ENCODE measurements around the gene ADCY1. TPM values are rescaled to one million over a fixed set of nuclear protein-coding genes. Genes with fewer than 3 reads are reported as not detected.

The ADCY1 gene
- total and polyA plus RNA-seq, 4 donors = 0.33 to 20.1 (median 4.1) TPM

DNA sequence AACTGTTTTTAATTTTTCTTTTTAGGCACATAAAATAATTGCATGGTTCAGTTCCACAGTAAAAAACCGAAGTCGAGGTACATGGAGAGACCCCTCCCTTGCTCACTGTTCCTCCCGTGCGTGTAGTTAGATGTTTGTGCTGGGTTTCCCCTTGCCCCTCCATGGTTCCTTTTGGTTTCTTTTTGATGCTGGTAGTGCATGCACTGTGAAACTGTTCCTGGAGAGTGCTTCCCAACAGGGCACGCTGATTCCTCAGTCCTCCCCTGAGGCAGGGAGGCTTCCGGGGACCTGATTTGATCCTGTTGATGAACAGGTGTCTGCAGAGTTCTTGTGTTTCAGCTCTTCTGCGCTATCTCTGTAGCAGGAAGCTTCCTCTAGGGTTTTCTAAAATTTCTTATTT lies 69.5 kb downstream of the ADCY1 start:
- H3K36me3 ChIP-seq (ENCODE audit: control insufficient read depth in 4 of 4, insufficient read depth in 3 of 4, low read depth in 1 of 4, low read length in 3 of 4) = no peaks in the 10 kb centered on the region
- TF ChIP-seq, protein P1, sequence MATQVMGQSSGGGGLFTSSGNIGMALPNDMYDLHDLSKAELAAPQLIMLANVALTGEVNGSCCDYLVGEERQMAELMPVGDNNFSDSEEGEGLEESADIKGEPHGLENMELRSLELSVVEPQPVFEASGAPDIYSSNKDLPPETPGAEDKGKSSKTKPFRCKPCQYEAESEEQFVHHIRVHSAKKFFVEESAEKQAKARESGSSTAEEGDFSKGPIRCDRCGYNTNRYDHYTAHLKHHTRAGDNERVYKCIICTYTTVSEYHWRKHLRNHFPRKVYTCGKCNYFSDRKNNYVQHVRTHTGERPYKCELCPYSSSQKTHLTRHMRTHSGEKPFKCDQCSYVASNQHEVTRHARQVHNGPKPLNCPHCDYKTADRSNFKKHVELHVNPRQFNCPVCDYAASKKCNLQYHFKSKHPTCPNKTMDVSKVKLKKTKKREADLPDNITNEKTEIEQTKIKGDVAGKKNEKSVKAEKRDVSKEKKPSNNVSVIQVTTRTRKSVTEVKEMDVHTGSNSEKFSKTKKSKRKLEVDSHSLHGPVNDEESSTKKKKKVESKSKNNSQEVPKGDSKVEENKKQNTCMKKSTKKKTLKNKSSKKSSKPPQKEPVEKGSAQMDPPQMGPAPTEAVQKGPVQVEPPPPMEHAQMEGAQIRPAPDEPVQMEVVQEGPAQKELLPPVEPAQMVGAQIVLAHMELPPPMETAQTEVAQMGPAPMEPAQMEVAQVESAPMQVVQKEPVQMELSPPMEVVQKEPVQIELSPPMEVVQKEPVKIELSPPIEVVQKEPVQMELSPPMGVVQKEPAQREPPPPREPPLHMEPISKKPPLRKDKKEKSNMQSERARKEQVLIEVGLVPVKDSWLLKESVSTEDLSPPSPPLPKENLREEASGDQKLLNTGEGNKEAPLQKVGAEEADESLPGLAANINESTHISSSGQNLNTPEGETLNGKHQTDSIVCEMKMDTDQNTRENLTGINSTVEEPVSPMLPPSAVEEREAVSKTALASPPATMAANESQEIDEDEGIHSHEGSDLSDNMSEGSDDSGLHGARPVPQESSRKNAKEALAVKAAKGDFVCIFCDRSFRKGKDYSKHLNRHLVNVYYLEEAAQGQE (IDR thresholded peaks at IDR 0.05) = no peak
- TF ChIP-seq YY1 (IDR thresholded peaks at IDR 0.05) = no peak
- TF ChIP-seq NR2F2 (IDR thresholded peaks at IDR 0.05) = no peak
- no peak for TF ChIP-seq HNF4A (conservative IDR thresholded peaks at IDR 0.05)
- TF ChIP-seq, protein P2, sequence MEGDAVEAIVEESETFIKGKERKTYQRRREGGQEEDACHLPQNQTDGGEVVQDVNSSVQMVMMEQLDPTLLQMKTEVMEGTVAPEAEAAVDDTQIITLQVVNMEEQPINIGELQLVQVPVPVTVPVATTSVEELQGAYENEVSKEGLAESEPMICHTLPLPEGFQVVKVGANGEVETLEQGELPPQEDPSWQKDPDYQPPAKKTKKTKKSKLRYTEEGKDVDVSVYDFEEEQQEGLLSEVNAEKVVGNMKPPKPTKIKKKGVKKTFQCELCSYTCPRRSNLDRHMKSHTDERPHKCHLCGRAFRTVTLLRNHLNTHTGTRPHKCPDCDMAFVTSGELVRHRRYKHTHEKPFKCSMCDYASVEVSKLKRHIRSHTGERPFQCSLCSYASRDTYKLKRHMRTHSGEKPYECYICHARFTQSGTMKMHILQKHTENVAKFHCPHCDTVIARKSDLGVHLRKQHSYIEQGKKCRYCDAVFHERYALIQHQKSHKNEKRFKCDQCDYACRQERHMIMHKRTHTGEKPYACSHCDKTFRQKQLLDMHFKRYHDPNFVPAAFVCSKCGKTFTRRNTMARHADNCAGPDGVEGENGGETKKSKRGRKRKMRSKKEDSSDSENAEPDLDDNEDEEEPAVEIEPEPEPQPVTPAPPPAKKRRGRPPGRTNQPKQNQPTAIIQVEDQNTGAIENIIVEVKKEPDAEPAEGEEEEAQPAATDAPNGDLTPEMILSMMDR (IDR thresholded peaks at IDR 0.05; ENCODE audit: low read depth, low read length, missing input control) = no peak
- TF ChIP-seq RAD21 (IDR thresholded peaks at IDR 0.05) = no peak
- TF ChIP-seq EGR1 (IDR thresholded peaks at IDR 0.05; ENCODE audit: low read depth in 2 of 2) = no peak
- no peak for TF ChIP-seq HNF4G (IDR thresholded peaks at IDR 0.05)
- no peak overlapping the region for H3K27ac ChIP-seq (ENCODE audit: low read depth in 1 of 2, low read length in 2 of 2)
- H3K9me3 ChIP-seq (ENCODE audit: control insufficient read depth in 4 of 4, low read length in 3 of 4) = no peaks in the 10 kb centered on the region
- H3K27me3 ChIP-seq (ENCODE audit: control insufficient read depth in 4 of 4, insufficient read depth in 4 of 4, low read length in 3 of 4) = peaks cover 0 to 3% (median 0%) of the 10 kb centered on the region in 4 donors
- no peaks in the 10 kb centered on the region for H3K4me1 ChIP-seq (ENCODE audit: control insufficient read depth in 4 of 4, insufficient read depth in 4 of 4, low read length in 3 of 4)
- WGBS = 88% methylated on average over 7 of the region's 7 CpGs
- no peak overlapping the region for H3K4me3 ChIP-seq (ENCODE audit: low read depth in 1 of 3, low read length in 3 of 3)
- no peak overlapping the region for H3K9ac ChIP-seq (ENCODE audit: low read depth in 1 of 2, low read length in 2 of 2)
- DNase-seq (ENCODE audit: low spot score) = no peak

DNA sequence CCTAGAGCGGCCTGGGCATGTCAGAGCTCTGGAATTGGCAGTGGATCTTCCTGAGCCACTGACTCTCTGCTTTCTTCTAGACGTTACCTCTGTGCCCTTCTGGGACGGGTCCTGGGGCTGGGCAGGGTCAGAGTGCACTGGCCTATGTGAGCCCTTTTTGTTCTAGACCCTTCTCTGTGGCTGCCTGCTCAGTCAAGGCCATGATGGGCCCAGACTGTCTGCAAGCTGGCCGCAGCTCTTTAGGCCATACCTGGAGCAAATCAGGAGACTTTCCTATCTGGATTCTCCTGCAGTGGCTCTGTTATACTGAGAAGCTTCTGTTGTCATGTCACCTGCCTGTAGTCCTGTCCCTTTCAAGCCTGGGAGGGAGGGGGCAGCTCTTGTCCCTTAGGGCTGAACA lies 70.1 kb downstream of the ADCY1 start:
- no peak for DNase-seq (ENCODE audit: low spot score)
- 91% methylated on average over 4 of the region's 4 CpGs for WGBS

More for the DNA sequence above, 70.1 kb downstream of the ADCY1 start:
- Histone ChIP-seq H3K9me3 (ENCODE audit: control insufficient read depth in 4 of 4, low read length in 3 of 4) (no peaks in the 10 kb centered on the region), H3K4me3 (ENCODE audit: low read depth in 1 of 3, low read length in 3 of 3) (no peak overlapping the region), H3K4me1 (ENCODE audit: control insufficient read depth in 4 of 4, insufficient read depth in 4 of 4, low read length in 3 of 4) (no peaks in the 10 kb centered on the region), H3K36me3 (ENCODE audit: control insufficient read depth in 4 of 4, insufficient read depth in 3 of 4, low read depth in 1 of 4, low read length in 3 of 4) (no peaks in the 10 kb centered on the region), H3K9ac (ENCODE audit: low read depth in 1 of 2, low read length in 2 of 2) (no peak overlapping the region), H3K27me3 (ENCODE audit: control insufficient read depth in 4 of 4, insufficient read depth in 4 of 4, low read length in 3 of 4) (no peaks in the 10 kb centered on the region), H3K27ac (ENCODE audit: low read depth in 1 of 2, low read length in 2 of 2) (no peak overlapping the region)
- TF ChIP-seq, protein P2 (IDR thresholded peaks at IDR 0.05; ENCODE audit: low read depth, low read length, missing input control) = no peak
- TF ChIP-seq JUND (IDR thresholded peaks at IDR 0.05) (no peak), HNF4G (IDR thresholded peaks at IDR 0.05) (no peak), GABPA (IDR thresholded peaks at IDR 0.05 in 1 of 2, conservative IDR thresholded peaks at IDR 0.05 in 1 of 2) (no peak), FOXA1 (IDR thresholded peaks at IDR 0.05) (no peak), NR2F2 (IDR thresholded peaks at IDR 0.05) (no peak), TAF1 (conservative IDR thresholded peaks at IDR 0.05) (no peak), HNF4A (conservative IDR thresholded peaks at IDR 0.05) (no peak), EGR1 (IDR thresholded peaks at IDR 0.05; ENCODE audit: low read depth in 2 of 2) (no peak), FOXA2 (IDR thresholded peaks at IDR 0.05) (no peak), SP1 (IDR thresholded peaks at IDR 0.05) (no peak), RXRA (IDR thresholded peaks at IDR 0.05) (no peak), MAX (IDR thresholded peaks at IDR 0.05) (no peak), RAD21 (IDR thresholded peaks at IDR 0.05) (no peak), YY1 (IDR thresholded peaks at IDR 0.05) (no peak)
- TF ChIP-seq, protein P3, sequence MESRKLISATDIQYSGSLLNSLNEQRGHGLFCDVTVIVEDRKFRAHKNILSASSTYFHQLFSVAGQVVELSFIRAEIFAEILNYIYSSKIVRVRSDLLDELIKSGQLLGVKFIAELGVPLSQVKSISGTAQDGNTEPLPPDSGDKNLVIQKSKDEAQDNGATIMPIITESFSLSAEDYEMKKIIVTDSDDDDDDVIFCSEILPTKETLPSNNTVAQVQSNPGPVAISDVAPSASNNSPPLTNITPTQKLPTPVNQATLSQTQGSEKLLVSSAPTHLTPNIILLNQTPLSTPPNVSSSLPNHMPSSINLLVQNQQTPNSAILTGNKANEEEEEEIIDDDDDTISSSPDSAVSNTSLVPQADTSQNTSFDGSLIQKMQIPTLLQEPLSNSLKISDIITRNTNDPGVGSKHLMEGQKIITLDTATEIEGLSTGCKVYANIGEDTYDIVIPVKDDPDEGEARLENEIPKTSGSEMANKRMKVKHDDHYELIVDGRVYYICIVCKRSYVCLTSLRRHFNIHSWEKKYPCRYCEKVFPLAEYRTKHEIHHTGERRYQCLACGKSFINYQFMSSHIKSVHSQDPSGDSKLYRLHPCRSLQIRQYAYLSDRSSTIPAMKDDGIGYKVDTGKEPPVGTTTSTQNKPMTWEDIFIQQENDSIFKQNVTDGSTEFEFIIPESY (IDR thresholded peaks at IDR 0.05) = no peak
- TF ChIP-seq, protein P4, sequence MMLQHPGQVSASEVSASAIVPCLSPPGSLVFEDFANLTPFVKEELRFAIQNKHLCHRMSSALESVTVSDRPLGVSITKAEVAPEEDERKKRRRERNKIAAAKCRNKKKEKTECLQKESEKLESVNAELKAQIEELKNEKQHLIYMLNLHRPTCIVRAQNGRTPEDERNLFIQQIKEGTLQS (IDR thresholded peaks at IDR 0.05) = no peak
- TF ChIP-seq, protein P1 (IDR thresholded peaks at IDR 0.05) = no peak

Measured in liver (tissue), 9 donors.